H9 (cell line): ENCODE data around the gene SPAG17. TPM values are rescaled to one million over a fixed set of nuclear protein-coding genes. Genes with fewer than 3 reads are reported as not detected.

ENCODE experiments used
- DNase-seq: peaks from one replicate; pipeline ENCODE4 v3.0.0-alpha.2; 2017
- H2AFZ ChIP-seq: one replicate; pipeline ENCODE4 v1.6.1; 2013; ENCODE audit warnings: mild to moderate bottlenecking, low read length, control low read depth, moderate library complexity
- H2AK5ac ChIP-seq: 2 replicates; pipeline ENCODE4 v1.6.1; 2013; ENCODE audit warnings: low read length, control low read depth, mixed read lengths; ENCODE audit not compliant: insufficient read length
- H2BK120ac ChIP-seq: one replicate; pipeline ENCODE4 v1.6.1; 2013; ENCODE audit warnings: low read depth, mild to moderate bottlenecking, low read length, control low read depth, inconsistent platforms; ENCODE audit not compliant: poor library complexity, severe bottlenecking
- H2BK12ac ChIP-seq: 2 replicates; pipeline ENCODE4 v1.6.1; 2013; ENCODE audit warnings: low read length, control low read depth, mixed read lengths, low read depth; ENCODE audit not compliant: insufficient read length
- H2BK15ac ChIP-seq: 2 replicates; pipeline ENCODE4 v1.6.1; 2013; ENCODE audit warnings: low read depth, low read length, control low read depth
- H2BK20ac ChIP-seq: one replicate; pipeline ENCODE4 v1.6.1; 2013; ENCODE audit warnings: low read depth, mild to moderate bottlenecking, low read length, control low read depth, inconsistent platforms; ENCODE audit not compliant: poor library complexity, severe bottlenecking
- H2BK5ac ChIP-seq: 2 replicates; pipeline ENCODE4 v1.6.1; 2013; ENCODE audit warnings: low read length, control low read depth, mixed read lengths; ENCODE audit not compliant: insufficient read length
- H3K14ac ChIP-seq: 2 replicates; pipeline ENCODE4 v1.6.1; 2013; ENCODE audit warnings: low read length, control low read depth; ENCODE audit not compliant: insufficient read depth
- H3K18ac ChIP-seq: 2 replicates; pipeline ENCODE4 v1.6.1; 2013; ENCODE audit warnings: low read depth, mild to moderate bottlenecking, mixed read lengths, low read length, control low read depth; ENCODE audit not compliant: insufficient read length
- H3K23ac ChIP-seq: 2 replicates; pipeline ENCODE4 v1.6.1; 2013; ENCODE audit warnings: low read length, control low read depth, mixed read lengths, low read depth; ENCODE audit not compliant: insufficient read length
- H3K23me2 ChIP-seq: 2 replicates; pipeline ENCODE4 v1.6.1; 2013; ENCODE audit warnings: low read depth, mild to moderate bottlenecking, mixed read lengths, low read length, control low read depth; ENCODE audit not compliant: insufficient read length, poor library complexity, severe bottlenecking
- H3K27ac ChIP-seq: 2 replicates; pipeline ENCODE4 v1.5.1; 2013; ENCODE audit warnings: low read length, control low read depth, mixed read lengths, low read depth; ENCODE audit not compliant: insufficient read length
- H3K27me3 ChIP-seq: 2 replicates; pipeline ENCODE4 v1.6.1; 2013; ENCODE audit warnings: low read length, control low read depth, inconsistent platforms; ENCODE audit not compliant: insufficient read depth
- H3K4ac ChIP-seq: 2 replicates; pipeline ENCODE4 v1.6.1; 2013; ENCODE audit warnings: low read depth, mild to moderate bottlenecking, control low read depth, inconsistent platforms, low read length, moderate library complexity
- H3K4me1 ChIP-seq: 2 replicates; pipeline ENCODE4 v1.6.1; 2013; ENCODE audit warnings: low read length, control low read depth, inconsistent platforms; ENCODE audit not compliant: insufficient read depth
- H3K4me2 ChIP-seq: 2 replicates; pipeline ENCODE4 v1.6.1; 2013; ENCODE audit warnings: low read length, control low read depth, mixed read lengths; ENCODE audit not compliant: insufficient read length, insufficient read depth
- H3K56ac ChIP-seq: 2 replicates; pipeline ENCODE4 v1.6.1; 2013; ENCODE audit warnings: low read depth, mild to moderate bottlenecking, mixed read lengths, low read length, control low read depth; ENCODE audit not compliant: insufficient read length
- H3K79me1 ChIP-seq: 2 replicates; pipeline ENCODE4 v1.6.1; 2013; ENCODE audit warnings: low read depth, mild to moderate bottlenecking, moderate library complexity, low read length, control low read depth, inconsistent platforms; ENCODE audit not compliant: insufficient read depth, poor library complexity, severe bottlenecking
- H3K79me2 ChIP-seq: 2 replicates; pipeline ENCODE4 v1.6.1; 2013; ENCODE audit warnings: low read length, control low read depth, inconsistent platforms; ENCODE audit not compliant: insufficient read depth
- H3K9ac ChIP-seq: 2 replicates; pipeline ENCODE4 v1.6.1; 2013; ENCODE audit warnings: low read length, control low read depth, mixed read lengths; ENCODE audit not compliant: insufficient read length; ENCODE audit errors: extremely low read depth
- H3K9me3 ChIP-seq: one replicate; pipeline ENCODE4 v1.6.1; 2013; ENCODE audit warnings: low read depth, low read length, inconsistent platforms; ENCODE audit not compliant: control insufficient read depth
- H3T11ph ChIP-seq: one replicate; pipeline ENCODE4 v1.6.1; 2013; ENCODE audit warnings: mild to moderate bottlenecking, low read length, control low read depth, inconsistent platforms
- H4K20me1 ChIP-seq: one replicate; pipeline ENCODE4 v1.6.1; 2013; ENCODE audit not compliant: control insufficient read depth, insufficient read length, insufficient read depth
- H4K5ac ChIP-seq: 2 replicates; pipeline ENCODE4 v1.6.1; 2013; ENCODE audit warnings: low read depth, mild to moderate bottlenecking, mixed read lengths, low read length, control low read depth; ENCODE audit not compliant: insufficient read length
- H4K8ac ChIP-seq: replicated peaks from 2 replicates; pipeline ENCODE4 v1.6.1; 2013; ENCODE audit warnings: low read length, control low read depth, mixed read lengths, low read depth; ENCODE audit not compliant: insufficient read length
- H4K91ac ChIP-seq: 2 replicates; pipeline ENCODE4 v1.6.1; 2013; ENCODE audit warnings: low read depth, mild to moderate bottlenecking, moderate library complexity, mixed read lengths, low read length, control low read depth; ENCODE audit not compliant: insufficient read length
- H3K27ac Mint-ChIP-seq, 3 experiments: 2 replicates in 2 of 3; 3 replicates in 1 of 3; pipeline ENCODE4 v1.8.0; 2020 to 2021; ENCODE audit warnings: mixed read lengths in 3 of 3, mild to moderate bottlenecking in 1 of 3, moderate library complexity in 1 of 3
- H3K27me3 Mint-ChIP-seq: 2 replicates; pipeline ENCODE4 v1.8.0; 2021; ENCODE audit warnings: low read depth, mild to moderate bottlenecking, moderate library complexity, mixed read lengths
- H3K36me3 Mint-ChIP-seq, 3 experiments: 2 replicates in 2 of 3; 3 replicates in 1 of 3; pipeline ENCODE4 v1.8.0; 2020 to 2021; ENCODE audit warnings: low read depth in 3 of 3, mixed read lengths in 3 of 3; ENCODE audit not compliant: insufficient read depth in 1 of 3
- H3K4me1 Mint-ChIP-seq, 2 experiments: 2 replicates each; pipeline ENCODE4 v1.8.0; 2020; ENCODE audit warnings: mixed read lengths in 2 of 2
- H3K4me3 Mint-ChIP-seq, 2 experiments: 2 replicates in 1 of 2; 3 replicates in 1 of 2; pipeline ENCODE4 v1.8.0; 2020 to 2021; ENCODE audit warnings: mild to moderate bottlenecking in 2 of 2, mixed read lengths in 2 of 2, moderate library complexity in 1 of 2
- H3K9me3 Mint-ChIP-seq, 2 experiments: 2 replicates in 1 of 2; 3 replicates in 1 of 2; pipeline ENCODE4 v1.8.0; 2020; ENCODE audit warnings: mild to moderate bottlenecking in 2 of 2, mixed read lengths in 2 of 2, moderate library complexity in 1 of 2
- CTCF ChIP-seq: fragments of 200-600 bp; sonication (generic); conservative IDR thresholded peaks from 3 replicates; pipeline ENCODE4 v1.8.0; 2021; ENCODE audit warnings: antibody characterized with exemption, mild to moderate bottlenecking
- WGBS: extraction: QIAGEN DNeasy Blood & Tissue Kit; methylation state at CpG from one replicate; pipeline ENCODE4 v1.1.7; 2013; ENCODE audit warnings: missing lambda C conversion rate, low lambda C conversion rate, mixed read lengths; ENCODE audit not compliant: insufficient read length; ENCODE audit errors: extremely low coverage; 5-methylcytosine and 5-hydroxymethylcytosine counted together
- total RNA-seq: library from RNA; stranded (reverse); gene quantifications from 2 replicates; pipeline ENCODE4 v1.2.1, GENCODE V29; 2021

SPAG17 gene
- total RNA-seq, 1 experiment from 2014 or later: 0.37 TPM

GRCh38 chr1:118032883-118033282 lies 152.1 kb downstream of the SPAG17 start:
- peaks cover 7% of the 10 kb centered on the region in 2 experiments for H3K4me1 Mint-ChIP-seq
- Histone ChIP-seq H4K20me1 (no peaks in the 10 kb centered on the region), H4K5ac (no peak overlapping the region), H3K4me1 (0 out of 2 replicates have a peak, but pooled peaks cover 2% of the 10 kb centered on the region), H3K14ac (no peak overlapping the region), H3K79me1 (no peaks in the 10 kb centered on the region), H3K23me2 (no peaks in the 10 kb centered on the region), H3K9me3 (no peaks in the 10 kb centered on the region), H2BK15ac (no peak overlapping the region), H3K79me2 (no peaks in the 10 kb centered on the region), H3K4ac (no peak overlapping the region), H3K23ac (no peak overlapping the region), H3K27ac (no peak overlapping the region), H3K4me2 (no peak overlapping the region), H2BK12ac (no peak overlapping the region), H3K56ac (no peak overlapping the region), H4K91ac (no peak overlapping the region), H4K8ac (no peak overlapping the region), H2AFZ (no peak overlapping the region), H2BK5ac (no peak overlapping the region), H3K18ac (no peak overlapping the region), H2BK20ac (no peak overlapping the region), H3T11ph (no peak overlapping the region), H3K9ac (no peak overlapping the region), H2BK120ac (no peak overlapping the region), H3K27me3 (no peaks in the 10 kb centered on the region), H2AK5ac (no peak overlapping the region)
- TF ChIP-seq CTCF: no peak
- DNase-seq: no peak
- no peaks in the 10 kb centered on the region; a peak in 1 of 5 replicates for H3K9me3 Mint-ChIP-seq
- no peak overlapping the region for H3K4me3 Mint-ChIP-seq
- no peak overlapping the region; a peak in 1 of 7 replicates for H3K27ac Mint-ChIP-seq
- no peaks in the 10 kb centered on the region for H3K27me3 Mint-ChIP-seq
- WGBS: no CpG with 5 or more reads among the region's 1 CpG
- no peaks in the 10 kb centered on the region for H3K36me3 Mint-ChIP-seq
